ENCODE data around the gene NPC1L1. TPM values are rescaled to one million over a fixed set of nuclear protein-coding genes. Genes with fewer than 3 reads are reported as not detected.

Gene NPC1L1
- total RNA-seq, 1 donor from 2014 or later = not detected

- POLR2A ChIA-PET = no interaction called here
These were observed 16.2 kb downstream of the NPC1L1 start for GRCh38 chr7:44524811-44525388.

GRCh38 chr7:44522315-44522714 is 18.8 kb downstream of the NPC1L1 start:
- Mint-ChIP-seq H3K36me3 (ENCODE audit: low read depth) (no peaks in the 10 kb centered on the region), H3K4me3 (no peak overlapping the region), H3K27ac (no peak overlapping the region), H3K4me1 (no peaks in the 10 kb centered on the region), H3K27me3 (peaks cover 10% of the 10 kb centered on the region), H3K9me3 (peaks cover 7% of the 10 kb centered on the region)
- CTCF ChIA-PET = no interaction called here
- intact Hi-C loops (cut with micrococcal nuclease) = no loop called here
- no peak for DNase-seq
- no peak for TF ChIP-seq CTCF (IDR thresholded peaks at IDR 0.05)
- no peak for ATAC-seq (ENCODE audit: low read depth)
- POLR2A ChIA-PET = no interaction called here

More at GRCh38 chr7:44524811-44525388, 16.2 kb downstream of the NPC1L1 start:
- CTCF ChIA-PET = no interaction called here
- H3K9me3 Mint-ChIP-seq = peaks cover 11% of the 10 kb centered on the region
- no peak for DNase-seq
- intact Hi-C loops (cut with micrococcal nuclease) = no loop called here
- H3K27me3 Mint-ChIP-seq = peaks cover 10% of the 10 kb centered on the region
- no peak for TF ChIP-seq CTCF (IDR thresholded peaks at IDR 0.05)
- peaks cover 2% of the 10 kb centered on the region for H3K36me3 Mint-ChIP-seq (ENCODE audit: low read depth)
- H3K27ac Mint-ChIP-seq = no peak overlapping the region
- H3K4me1 Mint-ChIP-seq = no peaks in the 10 kb centered on the region
- no peak for ATAC-seq (ENCODE audit: low read depth)
- H3K4me3 Mint-ChIP-seq = no peak overlapping the region

- no peak overlapping the region for H3K4me3 Mint-ChIP-seq
- no peaks in the 10 kb centered on the region for H3K4me1 Mint-ChIP-seq
- peaks cover 10% of the 10 kb centered on the region for H3K27me3 Mint-ChIP-seq
- TF ChIP-seq CTCF (IDR thresholded peaks at IDR 0.05) = no peak
- ChIA-PET CTCF (no interaction called here), POLR2A (no interaction called here)
- no peak for ATAC-seq (ENCODE audit: low read depth)
- H3K27ac Mint-ChIP-seq = no peak overlapping the region
- DNase-seq = no peak
- intact Hi-C loops (cut with micrococcal nuclease) = no loop called here
- H3K9me3 Mint-ChIP-seq = peaks cover 7% of the 10 kb centered on the region
- H3K36me3 Mint-ChIP-seq (ENCODE audit: low read depth) = no peaks in the 10 kb centered on the region
These were observed 19.6 kb downstream of the NPC1L1 start for GRCh38 chr7:44521347-44522095.

GRCh38 chr7:44520574-44520973 is 20.6 kb downstream of the NPC1L1 start:
- Mint-ChIP-seq H3K4me1 (no peaks in the 10 kb centered on the region), H3K36me3 (ENCODE audit: low read depth) (no peaks in the 10 kb centered on the region), H3K9me3 (peaks cover 5% of the 10 kb centered on the region), H3K27ac (no peak overlapping the region), H3K27me3 (peaks cover 10% of the 10 kb centered on the region), H3K4me3 (no peak overlapping the region)
- no peak for DNase-seq
- intact Hi-C loops (cut with micrococcal nuclease) = no loop called here
- ChIA-PET POLR2A (no interaction called here), CTCF (no interaction called here)
- no peak for TF ChIP-seq CTCF (IDR thresholded peaks at IDR 0.05)
- no peak for ATAC-seq (ENCODE audit: low read depth)

- Mint-ChIP-seq H3K27ac (no peak overlapping the region), H3K9me3 (no peaks in the 10 kb centered on the region), H3K4me1 (no peaks in the 10 kb centered on the region), H3K27me3 (peaks cover 10% of the 10 kb centered on the region), H3K4me3 (no peak overlapping the region), H3K36me3 (ENCODE audit: low read depth) (no peaks in the 10 kb centered on the region)
- ChIA-PET CTCF (no interaction called here), POLR2A (no interaction called here)
- ATAC-seq (ENCODE audit: low read depth) = no peak
- no peak for TF ChIP-seq CTCF (IDR thresholded peaks at IDR 0.05)
- intact Hi-C loops (cut with micrococcal nuclease) = no loop called here
- DNase-seq = no peak
These were observed 21.6 kb downstream of the NPC1L1 start for GRCh38 chr7:44519546-44519945.

Data from activated B cell treated with CpG ODN at 0.5 μM for 24 hours (primary cell).